Epithelial cell of esophagus (primary cell): ENCODE measurements around the gene ZNF775.

ENCODE experiments used
- DNase-seq: peaks from one replicate; pipeline ENCODE4 v3.0.0; 2010; ENCODE audit warnings: low read depth
- H3K4me3 ChIP-seq: 2 replicates; pipeline ENCODE4 v1.5.1; 2011; ENCODE audit warnings: mild to moderate bottlenecking, low read length, control low read depth
- CTCF ChIP-seq: IDR thresholded peaks from 2 replicates; pipeline ENCODE4 v1.5.1; 2011; ENCODE audit warnings: low read depth, mild to moderate bottlenecking, low read length, control low read depth, inconsistent platforms; ENCODE audit not compliant: insufficient read depth; ENCODE audit errors: missing control alignments

Gene ZNF775

GRCh38 chr7:150340024-150340749, 38.9 kb upstream of the ZNF775 start:
- DNase-seq, result no peak
- H3K4me3 ChIP-seq, result no peak overlapping the region
- no peak for TF ChIP-seq CTCF

- H3K4me3 ChIP-seq, result no peak overlapping the region
- TF ChIP-seq CTCF, result no peak
- no peak for DNase-seq
Measured at GRCh38 chr7:150340875-150341262, 38.3 kb upstream of the ZNF775 start.

- TF ChIP-seq CTCF, result no peak
Measured at GRCh38 chr7:150341263-150342120, 37.6 kb upstream of the ZNF775 start, which contains the start of gene RARRES2. Gene RARRES2, minus strand, starts transcription at chr7:150341629. Its CDS starts 1,020 bp downstream, at chr7:150340609.

GRCh38 chr7:150342121-150342408, 37.1 kb upstream of the ZNF775 start:
- H3K4me3 ChIP-seq, result no peak overlapping the region
- no peak for DNase-seq
- no peak for TF ChIP-seq CTCF

More at GRCh38 chr7:150341263-150342120, 37.6 kb upstream of the ZNF775 start, which contains the start of gene RARRES2:
- no peak within 1 kb of the TSS for H3K4me3 ChIP-seq
- DNase-seq, result no peak

- no peak overlapping the region for H3K4me3 ChIP-seq
- no peak for TF ChIP-seq CTCF
- DNase-seq, result no peak
Measured at GRCh38 chr7:150343225-150343624, 35.9 kb upstream of the ZNF775 start.

- H3K4me3 ChIP-seq, result no peak overlapping the region
- TF ChIP-seq CTCF, result no peak
- no peak for DNase-seq
Measured at GRCh38 chr7:150344299-150344698, 34.8 kb upstream of the ZNF775 start.
